ENCODE measurements around the gene RNU1-3.

RNU1-3 gene

GRCh38 chr1:16618719-16619118 lies 48.0 kb downstream of the RNU1-3 start:
- Histone ChIP-seq H3K9me3 (no peaks in the 10 kb centered on the region), H3K27ac (no peak overlapping the region), H3K27me3 (no peaks in the 10 kb centered on the region), H3K36me3 (peaks cover 3 to 57% (median 32%) of the 10 kb centered on the region in 3 donors), H3K4me1 (peaks cover 0 to 7% (median 4%) of the 10 kb centered on the region in 4 donors), H3K4me3 (no peak overlapping the region)
- intact Hi-C loops (cut with DNase I; ENCODE audit: low total_unique reads): no loop called here
- no peak for TF ChIP-seq CTCF (IDR thresholded peaks at IDR 0.05)
- peak in 1 of 2 donors; percentile 71 for DNase-seq

DNA sequence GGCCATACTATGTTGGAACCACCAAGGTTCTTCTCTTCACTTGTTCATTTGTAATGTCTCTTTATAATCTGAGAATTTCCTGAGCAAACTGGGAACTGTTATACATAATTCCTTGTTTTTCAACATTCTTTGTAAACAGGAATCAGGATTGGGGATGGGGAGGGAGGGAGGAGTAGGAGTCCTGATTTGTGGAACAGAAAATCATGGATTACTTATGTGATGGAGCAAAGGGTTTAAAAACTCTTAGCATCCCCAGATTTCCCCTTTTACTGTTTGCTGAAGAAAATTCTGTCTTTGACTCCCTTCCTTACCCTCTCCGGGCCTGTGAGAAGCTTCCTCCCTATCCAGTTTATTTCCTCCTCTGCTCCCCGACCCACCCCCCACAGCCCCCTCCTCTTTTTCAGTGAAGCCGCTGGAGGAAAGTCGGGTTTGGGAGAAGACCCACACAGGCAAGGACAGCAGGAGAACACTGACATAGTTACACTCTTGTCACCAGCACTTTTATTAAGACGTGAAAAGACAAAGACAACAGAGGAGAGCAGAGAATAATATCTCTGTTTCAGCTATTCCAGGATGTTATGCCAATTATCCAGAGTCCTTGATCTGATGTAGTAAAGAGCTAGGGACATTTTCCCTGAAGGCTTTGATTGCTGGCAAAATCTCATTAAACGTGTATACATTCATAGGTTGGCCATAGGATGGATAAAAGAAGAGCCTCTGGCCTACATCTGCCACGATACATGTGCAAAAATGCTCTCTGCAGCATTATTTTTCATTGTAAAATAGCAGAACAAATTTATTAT lies 48.8 kb downstream of the RNU1-3 start:
- TF ChIP-seq CTCF (IDR thresholded peaks at IDR 0.05): no peak
- Histone ChIP-seq H3K4me1 (peaks cover 0 to 9% (median 6%) of the 10 kb centered on the region in 4 donors), H3K36me3 (peaks cover 0 to 49% (median 25%) of the 10 kb centered on the region in 3 donors), H3K27me3 (no peaks in the 10 kb centered on the region), H3K9me3 (no peaks in the 10 kb centered on the region), H3K4me3 (no peak overlapping the region), H3K27ac (no peak overlapping the region)
- intact Hi-C loops (cut with DNase I; ENCODE audit: low total_unique reads): no loop called here
- DNase-seq: no peak

- intact Hi-C loops (cut with DNase I; ENCODE audit: low total_unique reads): no loop called here
- peak in 1 of 2 donors; percentile 73 for DNase-seq
These were observed 49.6 kb downstream of the RNU1-3 start for GRCh38 chr1:16617114-16617631.

More at GRCh38 chr1:16617114-16617631, 49.6 kb downstream of the RNU1-3 start:
- Histone ChIP-seq H3K27me3 (no peaks in the 10 kb centered on the region), H3K27ac (no peak overlapping the region), H3K4me3 (no peak overlapping the region), H3K4me1 (peaks cover 0 to 17% (median 11%) of the 10 kb centered on the region in 4 donors), H3K36me3 (peaks cover 0 to 41% (median 17%) of the 10 kb centered on the region in 3 donors), H3K9me3 (no peaks in the 10 kb centered on the region)
- no peak for TF ChIP-seq CTCF (IDR thresholded peaks at IDR 0.05)

Data from tibial artery (tissue), 4 donors.